A673 (cell line): Measurements from ENCODE around the gene HEYL. TPM values are rescaled to one million over a fixed set of nuclear protein-coding genes. Genes with fewer than 3 reads are reported as not detected.

Source experiments
- BruUV-seq: library from RNA; stranded (reverse); fragments of 400-500 nt; replicated peaks from 2 replicates; lab custom pipeline; 2021; lab: Mats Ljungman, UMichigan
- CTCF ChIA-PET: fragments of 300-600 bp; sonication (Branson Sonifier 250); formaldehyde crosslinking; loops from one replicate; lab custom pipeline; 2022; ENCODE audit warnings: antibody characterized with exemption; lab: Charles Lee
- POLR2A ChIA-PET: fragments of 300-600 bp; sonication (Branson Sonifier 250); formaldehyde crosslinking; loops from one replicate; lab custom pipeline; 2022; ENCODE audit warnings: antibody characterized with exemption; ENCODE audit not compliant: low non-redundant PET; lab: Charles Lee
- DNase-seq: peaks from one replicate; pipeline ENCODE4 v3.0.0-alpha.2; 2015; ENCODE audit warnings: low spot score
- H3K27ac ChIP-seq: fragments of 200-600 bp; sonication (generic); 2 replicates; pipeline ENCODE4 v1.5.1; 2016; ENCODE audit warnings: mixed run types, low read depth, mild to moderate bottlenecking, mixed read lengths, antibody characterized with exemption, low read length; ENCODE audit not compliant: poor library complexity, severe bottlenecking
- H3K27me3 ChIP-seq: fragments of 200-600 bp; sonication (generic); replicated peaks from 2 replicates; pipeline ENCODE4 v1.6.1; 2017; ENCODE audit warnings: mixed run types, low read depth, mild to moderate bottlenecking, mixed read lengths, antibody characterized with exemption, low read length; ENCODE audit not compliant: insufficient read depth, poor library complexity
- H3K36me3 ChIP-seq: fragments of 200-600 bp; sonication (generic); 2 replicates; pipeline ENCODE4 v1.6.1; 2016; ENCODE audit warnings: mixed run types, mild to moderate bottlenecking, mixed read lengths, antibody characterized with exemption, low read length; ENCODE audit not compliant: insufficient read depth, poor library complexity, severe bottlenecking
- H3K4me1 ChIP-seq: fragments of 200-600 bp; sonication (generic); 2 replicates; pipeline ENCODE4 v1.6.1; 2017; ENCODE audit warnings: mixed run types, mild to moderate bottlenecking, mixed read lengths, antibody characterized with exemption, low read length; ENCODE audit not compliant: insufficient read depth, poor library complexity, severe bottlenecking
- H3K4me3 ChIP-seq: fragments of 200-600 bp; sonication (generic); 2 replicates; pipeline ENCODE4 v1.5.1; 2016; ENCODE audit warnings: low read depth, mixed run types, mild to moderate bottlenecking, mixed read lengths, low read length; ENCODE audit not compliant: poor library complexity, severe bottlenecking
- H3K9me3 ChIP-seq: fragments of 200-600 bp; sonication (generic); 2 replicates; pipeline ENCODE4 v1.6.1; 2016; ENCODE audit warnings: mixed run types, low read depth, mild to moderate bottlenecking, mixed read lengths, antibody characterized with exemption, low read length; ENCODE audit not compliant: poor library complexity, severe bottlenecking
- EZH2 ChIP-seq: fragments of 200-600 bp; sonication (generic); IDR thresholded peaks from 2 replicates; pipeline ENCODE4 v1.6.1; 2017; ENCODE audit warnings: borderline replicate concordance, low read depth, mild to moderate bottlenecking, mixed read lengths, antibody characterized with exemption, low read length; ENCODE audit not compliant: poor library complexity, severe bottlenecking
- intact Hi-C: fragments of 100-400 bp; cut with micrococcal nuclease; formaldehyde crosslinking; loops from one replicate; pipeline ENCODE4 v1.10.0; 2022; ENCODE audit not compliant: unreplicated experiment
- total RNA-seq: library from RNA; stranded (reverse); gene quantifications from 2 replicates; pipeline ENCODE4 v1.2.3, GENCODE V29; 2021
- TF ChIP-seq, protein P1 (sequence below): fragments of 300-800, 200-600 bp; sonication (generic); conservative IDR thresholded peaks from 2 replicates; pipeline ENCODE4 v1.5.1; 2017; ENCODE audit warnings: low read depth, mild to moderate bottlenecking, antibody characterized with exemption, low read length, moderate library complexity, mixed read lengths

HEYL gene
- total RNA-seq, 1 experiment from 2014 or later = 0.77 TPM

DNA sequence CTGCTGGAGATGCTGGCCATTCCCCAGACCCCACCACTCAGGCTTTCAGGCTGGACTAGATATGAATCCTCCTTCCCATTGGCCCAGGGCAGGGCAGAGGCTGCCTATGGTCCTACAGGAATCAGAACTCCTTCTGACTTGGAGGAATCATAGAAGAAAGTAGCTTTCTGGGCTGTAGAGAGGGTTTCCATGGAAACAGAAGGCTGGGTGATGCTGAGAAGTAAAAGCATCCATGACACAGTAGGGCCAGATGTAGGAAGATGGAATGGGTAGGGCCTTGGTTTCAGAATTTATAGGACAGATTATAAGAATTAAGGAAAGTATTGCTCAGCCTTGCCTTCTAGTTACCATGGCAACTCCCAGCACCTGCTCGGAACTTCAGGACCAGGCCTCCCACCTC, 23.4 kb upstream of the HEYL start:
- no peaks in the 10 kb centered on the region for H3K4me1 ChIP-seq
- ChIA-PET POLR2A (no interaction called here), CTCF (no interaction called here)
- DNase-seq = no peak
- no peaks in the 10 kb centered on the region for H3K36me3 ChIP-seq
- no peak overlapping the region for H3K27ac ChIP-seq
- intact Hi-C loops = no loop called here
- no peaks in the 10 kb centered on the region for H3K27me3 ChIP-seq
- TF ChIP-seq EZH2 = no peak
- TF ChIP-seq, protein P1, sequence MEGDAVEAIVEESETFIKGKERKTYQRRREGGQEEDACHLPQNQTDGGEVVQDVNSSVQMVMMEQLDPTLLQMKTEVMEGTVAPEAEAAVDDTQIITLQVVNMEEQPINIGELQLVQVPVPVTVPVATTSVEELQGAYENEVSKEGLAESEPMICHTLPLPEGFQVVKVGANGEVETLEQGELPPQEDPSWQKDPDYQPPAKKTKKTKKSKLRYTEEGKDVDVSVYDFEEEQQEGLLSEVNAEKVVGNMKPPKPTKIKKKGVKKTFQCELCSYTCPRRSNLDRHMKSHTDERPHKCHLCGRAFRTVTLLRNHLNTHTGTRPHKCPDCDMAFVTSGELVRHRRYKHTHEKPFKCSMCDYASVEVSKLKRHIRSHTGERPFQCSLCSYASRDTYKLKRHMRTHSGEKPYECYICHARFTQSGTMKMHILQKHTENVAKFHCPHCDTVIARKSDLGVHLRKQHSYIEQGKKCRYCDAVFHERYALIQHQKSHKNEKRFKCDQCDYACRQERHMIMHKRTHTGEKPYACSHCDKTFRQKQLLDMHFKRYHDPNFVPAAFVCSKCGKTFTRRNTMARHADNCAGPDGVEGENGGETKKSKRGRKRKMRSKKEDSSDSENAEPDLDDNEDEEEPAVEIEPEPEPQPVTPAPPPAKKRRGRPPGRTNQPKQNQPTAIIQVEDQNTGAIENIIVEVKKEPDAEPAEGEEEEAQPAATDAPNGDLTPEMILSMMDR = no peak
- no TSS peak for BruUV-seq
- H3K9me3 ChIP-seq = no peaks in the 10 kb centered on the region
- H3K4me3 ChIP-seq = no peak overlapping the region

DNA sequence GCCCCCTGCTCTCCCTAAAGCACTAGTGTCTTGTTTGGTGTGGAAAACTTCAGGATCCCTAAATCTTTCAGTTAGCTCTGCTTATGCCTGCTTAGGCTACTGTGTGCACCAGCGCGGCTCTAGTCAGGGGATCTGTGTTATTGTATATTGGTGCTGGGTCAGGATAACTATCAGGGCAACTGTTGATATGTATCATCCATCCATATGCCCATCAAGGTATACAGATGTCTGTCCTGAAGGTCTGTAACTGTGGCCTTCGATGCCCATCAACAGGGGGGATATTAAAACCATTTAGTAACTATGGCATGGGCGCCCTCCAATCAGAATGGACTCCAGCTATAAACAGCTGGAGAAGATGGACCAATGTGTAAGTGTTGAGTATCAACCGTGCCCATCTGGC, 20.1 kb upstream of the HEYL start:
- intact Hi-C loops = loop anchor here (2.0 kb wide), 1 partner anchor 33 kb away; no protein-coding TSS in a partner anchor
- CTCF ChIA-PET = no interaction called here
- H3K4me3 ChIP-seq = no peak overlapping the region
- POLR2A ChIA-PET = no interaction called here
- no TSS peak for BruUV-seq
- H3K36me3 ChIP-seq = no peaks in the 10 kb centered on the region
- no peak for DNase-seq
- H3K27me3 ChIP-seq = no peaks in the 10 kb centered on the region
- no peaks in the 10 kb centered on the region for H3K9me3 ChIP-seq
- no peaks in the 10 kb centered on the region for H3K4me1 ChIP-seq
- no peak for TF ChIP-seq EZH2
- TF ChIP-seq, protein P1 = no peak
- H3K27ac ChIP-seq = no peak overlapping the region

DNA sequence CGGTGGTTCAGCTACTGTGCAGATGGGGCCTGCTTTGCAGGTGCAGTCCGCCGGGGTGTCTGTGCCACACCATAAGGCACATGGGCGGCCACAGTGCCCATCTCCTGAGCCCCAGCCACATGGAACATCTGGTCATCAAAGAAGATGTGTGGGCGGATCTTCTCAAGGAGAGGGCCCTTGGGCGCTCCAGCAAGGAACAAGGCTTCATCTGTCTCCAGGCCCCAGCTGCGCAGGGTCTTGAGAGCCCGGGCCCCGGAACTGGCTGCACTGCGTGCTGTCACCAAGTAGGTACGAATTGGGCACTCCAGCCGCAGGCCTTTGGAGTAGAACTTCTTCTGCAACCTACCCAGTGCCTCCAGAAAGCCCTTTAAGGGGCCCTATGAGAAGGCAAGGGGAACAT, 19.7 kb upstream of the HEYL start:
- no peaks in the 10 kb centered on the region for H3K36me3 ChIP-seq

More for the DNA sequence above, 19.7 kb upstream of the HEYL start:
- no peak overlapping the region for H3K27ac ChIP-seq
- ChIA-PET CTCF (interaction anchor here (0.7 to 1.9 kb wide), 4 partner anchors 42 to 55 kb away, joined by 3 to 41 read pairs (median 4); no protein-coding TSS in a partner anchor), POLR2A (no interaction called here)
- H3K9me3 ChIP-seq = no peaks in the 10 kb centered on the region
- BruUV-seq = no TSS peak
- no peaks in the 10 kb centered on the region for H3K4me1 ChIP-seq
- no peak for TF ChIP-seq EZH2
- DNase-seq = no peak
- H3K27me3 ChIP-seq = no peaks in the 10 kb centered on the region
- intact Hi-C loops = loop anchor here (2.0 kb wide), 1 partner anchor 34 kb away; no protein-coding TSS in a partner anchor
- H3K4me3 ChIP-seq = no peak overlapping the region
